ENCODE results near the gene RBM19.

RBM19 gene

DNA sequence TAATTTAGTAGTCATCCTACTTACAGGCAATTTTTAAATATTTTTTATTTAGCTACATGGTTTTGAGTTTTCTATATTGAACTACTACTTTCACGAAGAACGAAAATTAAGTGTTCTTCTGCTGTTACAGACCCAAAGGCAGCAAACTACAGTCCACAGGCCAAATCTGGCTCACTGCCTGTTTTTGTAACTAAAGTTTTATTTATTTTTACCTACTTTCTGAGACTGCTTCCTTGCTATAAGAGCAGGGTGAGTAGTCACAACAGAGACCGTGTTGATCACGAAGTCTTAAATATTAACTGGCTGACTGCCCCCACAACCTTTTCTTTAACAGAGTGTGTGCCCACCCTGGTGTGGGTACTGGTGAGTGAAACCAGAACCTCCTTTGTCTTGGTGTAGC is 11.6 kb downstream of the RBM19 start:
- DNase-seq (ENCODE audit: low spot score), result no peak

DNA sequence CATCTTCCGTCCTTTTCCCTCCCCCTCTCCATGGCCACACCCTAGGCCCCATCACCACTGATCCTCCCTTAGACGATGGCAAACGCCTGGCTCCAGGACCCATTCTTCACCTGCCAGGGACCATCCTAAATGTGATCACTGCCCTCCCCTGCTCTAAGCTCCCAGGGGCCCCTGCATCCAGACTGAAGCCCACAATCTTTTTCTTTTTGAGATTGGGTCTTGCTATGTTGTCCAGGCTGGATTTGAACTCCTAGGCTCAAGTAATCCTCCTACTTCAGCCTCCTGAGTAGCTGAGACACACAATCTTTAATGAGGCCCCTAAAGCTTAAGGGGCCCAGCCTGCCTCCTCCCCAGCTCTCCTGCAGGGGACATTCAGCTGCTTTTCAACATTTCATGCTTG is 15.3 kb downstream of the RBM19 start:
- DNase-seq (ENCODE audit: low spot score), result no peak

DNA sequence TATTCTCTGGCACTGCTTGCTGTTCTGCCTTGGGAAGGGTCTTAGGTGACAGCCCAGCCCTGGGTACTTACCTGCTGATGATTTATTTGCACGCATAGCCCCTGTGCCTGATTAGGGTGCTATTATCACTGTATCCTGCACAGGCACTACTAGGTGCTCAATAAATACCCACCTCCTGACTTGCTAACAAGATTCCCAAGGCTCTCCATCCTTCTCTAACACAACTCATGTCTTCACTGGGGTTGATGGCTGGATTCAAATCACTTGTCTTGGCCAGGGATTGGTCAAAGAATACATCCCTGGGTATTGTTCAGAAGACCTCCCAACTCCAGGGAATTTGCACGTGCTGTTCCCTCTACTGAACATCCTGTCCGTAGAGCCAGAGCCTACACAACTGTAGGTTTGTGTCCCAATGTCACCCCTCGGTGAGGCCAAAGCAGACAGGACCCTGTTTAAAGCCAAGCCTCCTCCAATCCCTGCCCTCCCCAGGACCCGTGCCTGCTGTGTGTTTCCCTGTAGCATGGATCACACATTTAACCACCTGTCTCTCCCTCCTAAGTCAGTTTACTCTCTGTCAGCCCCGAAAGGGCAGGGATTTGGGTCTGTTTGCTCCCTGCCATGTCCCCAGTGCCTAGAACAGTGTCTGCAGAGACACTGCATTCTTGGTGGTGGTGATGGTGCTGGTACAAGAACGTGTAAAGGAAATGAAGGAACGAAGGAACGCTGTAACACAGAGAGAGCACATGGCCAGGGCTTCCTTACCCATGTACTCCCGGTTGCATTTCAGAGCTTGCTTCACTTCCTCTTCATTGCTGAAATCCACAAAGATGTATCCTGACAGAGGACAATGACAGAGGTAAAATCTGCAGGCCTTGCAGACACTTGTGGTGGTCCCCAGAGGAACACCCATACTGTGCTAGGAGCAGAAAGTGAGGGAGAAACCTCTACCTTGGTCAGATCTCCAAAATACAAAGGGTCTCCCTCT is 16.5 kb downstream of the RBM19 start:
- DNase-seq (ENCODE audit: low spot score), result no peak

DNA sequence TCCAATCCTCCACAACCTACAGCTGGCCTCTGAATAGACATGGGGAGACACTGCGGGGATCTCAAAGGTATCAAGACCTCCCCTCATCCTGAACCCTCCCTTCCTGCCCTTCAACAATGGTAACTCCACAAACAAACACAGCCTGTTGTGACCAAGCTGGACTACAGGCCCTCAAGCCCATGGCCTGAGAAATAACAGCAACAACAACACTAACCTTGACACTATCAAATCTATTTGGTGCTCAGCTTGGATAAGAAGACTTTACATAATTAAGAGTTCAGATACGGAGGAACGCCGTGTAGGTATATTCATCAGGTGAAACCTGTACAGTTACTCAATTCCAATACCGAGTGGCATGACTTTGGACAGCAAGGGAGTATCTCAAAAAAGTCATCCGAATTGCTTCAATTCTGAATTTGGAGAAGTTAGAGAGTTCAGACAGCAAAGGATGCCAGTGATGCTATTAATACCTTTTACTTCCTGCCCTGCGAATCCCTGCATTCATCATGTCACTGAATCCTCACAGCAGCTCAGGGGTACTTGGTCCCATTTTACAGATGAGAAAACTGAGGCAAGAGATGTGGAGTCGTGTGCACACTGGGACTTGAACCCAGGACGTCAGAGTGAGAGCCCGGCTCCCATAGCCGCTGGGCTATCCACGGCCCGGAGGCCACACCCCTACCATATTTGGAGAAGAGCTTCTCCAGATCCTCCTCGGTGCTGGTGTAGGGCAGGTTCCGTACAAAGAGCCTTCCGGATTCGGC is 17.8 kb downstream of the RBM19 start:
- DNase-seq (ENCODE audit: low spot score), result no peak

DNA sequence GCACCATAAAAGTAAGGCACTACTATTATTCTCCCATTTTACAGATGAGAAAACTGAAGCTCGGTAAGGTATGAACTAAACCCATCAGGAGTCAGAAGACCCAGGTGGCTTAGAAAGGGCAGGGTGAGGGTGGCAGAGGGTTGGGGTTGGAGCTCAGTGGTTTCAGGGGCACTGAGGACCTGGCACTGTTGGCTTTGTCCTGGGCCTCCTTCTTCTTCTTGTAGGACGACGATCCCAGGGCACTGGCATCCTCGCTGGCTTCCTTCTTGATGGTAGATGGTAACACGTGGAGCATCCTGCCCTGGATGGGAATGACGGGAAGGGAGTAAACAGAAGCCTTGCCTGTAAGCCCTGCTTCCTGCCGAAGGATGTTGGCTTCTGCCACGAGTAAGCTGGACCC is 19.9 kb downstream of the RBM19 start:
- DNase-seq (ENCODE audit: low spot score), result no peak

DNA sequence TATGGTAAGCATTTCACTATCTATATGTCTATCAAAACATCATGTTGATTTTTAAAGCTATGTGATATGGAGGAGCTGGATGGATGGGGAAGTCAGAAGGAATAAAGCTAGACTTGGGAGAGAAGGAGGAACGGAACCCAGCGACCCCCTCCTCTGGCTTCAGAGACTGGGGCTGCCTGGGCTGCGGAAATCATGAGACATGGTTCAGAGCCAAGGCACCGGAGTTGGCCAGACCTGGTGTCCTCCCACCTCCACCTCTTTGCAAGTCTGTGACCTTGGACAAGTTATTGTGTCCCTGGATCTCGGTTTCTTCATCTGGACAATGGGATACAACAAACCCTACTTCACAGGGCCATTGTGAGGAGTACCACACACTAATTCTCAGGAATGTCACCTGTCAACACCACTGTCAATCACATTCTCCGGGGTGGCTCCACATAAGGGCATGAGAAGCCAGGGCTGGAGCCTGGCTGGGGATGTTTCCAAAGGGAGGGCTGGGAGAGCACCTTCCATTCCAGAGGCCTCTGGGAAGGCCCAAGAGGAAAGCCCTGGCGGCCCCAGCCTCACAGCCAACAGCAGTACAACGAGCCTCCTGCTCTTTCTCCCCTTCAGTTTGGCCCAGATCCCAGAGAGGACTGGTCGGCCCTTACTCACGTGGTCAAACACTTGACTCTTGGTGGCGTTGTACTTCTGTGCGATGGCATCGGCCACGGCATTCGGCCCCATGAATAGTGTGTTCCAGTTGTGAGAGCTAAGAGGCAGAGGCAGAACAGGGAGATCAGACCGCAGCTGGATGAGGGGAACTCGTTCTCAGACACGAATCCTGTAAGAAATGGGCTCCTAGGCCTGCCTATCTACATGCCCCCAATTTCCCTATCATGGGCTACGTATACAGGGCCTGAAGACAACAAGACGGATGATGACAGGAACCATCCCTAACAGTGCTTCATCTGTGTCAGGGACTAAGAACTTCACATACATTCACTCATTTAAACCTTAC is 20.7 kb downstream of the RBM19 start:
- DNase-seq (ENCODE audit: low spot score), result no peak

DNA sequence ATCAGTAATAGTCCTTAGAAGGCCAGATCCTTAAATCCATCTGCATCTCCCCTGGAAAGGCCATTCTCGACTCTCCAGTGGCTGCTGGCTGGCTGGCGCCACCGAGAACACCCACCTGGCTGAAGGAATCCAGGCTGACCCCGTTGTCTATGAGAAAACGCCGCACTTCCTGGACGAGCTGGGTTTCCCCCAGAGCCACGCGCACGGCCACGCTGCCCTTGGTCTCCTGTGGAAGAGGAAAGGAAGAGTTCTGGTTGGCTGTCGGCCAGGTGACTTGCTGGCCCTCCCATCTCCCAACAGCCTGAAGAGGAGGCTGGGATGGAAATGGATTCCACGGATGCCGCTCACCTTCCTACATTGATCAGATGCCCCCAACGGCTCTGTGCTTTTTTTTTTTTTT is 23.9 kb downstream of the RBM19 start:
- no peak for DNase-seq (ENCODE audit: low spot score)

DNA sequence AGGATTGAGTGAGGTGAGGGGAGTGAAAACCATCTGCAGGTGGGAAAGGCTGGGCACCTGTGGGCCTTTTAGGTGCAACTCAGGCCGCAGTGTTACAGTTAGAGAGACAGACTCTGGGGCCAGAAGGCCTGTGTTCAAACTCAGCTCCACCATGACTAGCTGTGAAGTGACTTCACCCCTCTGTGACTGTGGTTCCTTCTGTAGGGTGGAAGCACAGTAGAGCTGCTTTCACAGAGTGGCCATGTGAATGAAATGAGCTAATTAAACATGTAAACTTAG is 25.0 kb downstream of the RBM19 start:
- no peak for DNase-seq (ENCODE audit: low spot score)

DNA sequence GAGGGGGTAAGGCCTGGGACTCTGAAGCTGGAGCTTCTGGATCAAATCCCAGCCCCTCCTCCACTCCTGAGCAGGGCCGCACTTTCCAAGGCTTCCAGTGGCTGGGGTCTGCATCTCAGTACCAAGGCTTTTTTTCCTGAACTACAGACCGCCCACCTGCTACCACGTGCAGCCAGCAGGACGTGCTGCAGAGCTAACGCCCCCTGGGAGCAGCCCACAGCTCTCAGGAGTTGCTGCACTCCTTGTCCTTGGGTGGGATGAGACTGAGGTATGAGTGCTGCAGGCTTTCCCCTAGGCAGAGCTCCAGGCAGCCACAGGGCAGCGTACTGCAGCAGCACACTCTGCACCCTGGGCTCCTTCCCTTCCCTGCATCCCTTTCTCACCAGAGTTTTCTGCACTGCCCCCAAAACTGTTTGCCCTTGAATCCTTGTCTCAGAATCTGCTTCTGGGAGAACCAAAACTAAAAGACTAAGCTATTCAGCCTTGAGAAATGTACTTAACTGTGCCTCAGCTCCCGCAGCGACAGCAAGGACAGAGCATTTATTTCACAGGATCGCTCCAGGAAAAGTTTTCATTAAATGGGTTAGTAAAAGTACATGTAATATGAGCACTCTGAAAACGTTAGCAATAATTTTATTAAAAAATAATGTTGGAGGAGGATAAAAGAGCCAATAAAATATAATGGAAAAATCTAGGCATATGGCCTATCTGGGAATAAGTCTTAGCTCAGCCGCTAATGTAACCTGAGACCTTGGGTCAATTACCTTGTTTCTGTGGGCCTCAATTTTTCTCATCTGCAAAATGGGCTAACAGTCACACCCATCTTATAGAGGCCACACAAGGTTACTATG is 25.5 kb downstream of the RBM19 start:
- DNase-seq (ENCODE audit: low spot score), result no peak

DNA sequence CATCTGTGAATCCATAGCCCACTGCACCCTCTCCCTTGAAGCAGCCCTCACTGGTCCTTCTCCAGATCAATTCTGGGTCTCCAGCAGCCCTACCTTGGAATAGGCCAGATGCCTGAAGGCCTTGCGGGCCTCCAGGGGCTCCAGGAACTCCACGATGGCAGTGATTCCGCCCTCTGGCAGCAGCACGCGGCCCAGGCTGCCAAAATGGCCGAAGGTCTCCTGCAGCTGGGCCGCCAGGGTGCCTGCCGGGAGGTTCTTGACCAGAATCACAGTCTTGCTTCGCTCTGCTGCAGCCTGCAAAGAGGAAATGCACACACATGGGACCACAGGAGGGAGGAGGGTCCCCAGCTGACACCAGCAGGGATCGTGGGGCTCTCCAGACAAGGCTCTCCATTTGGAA is 26.3 kb downstream of the RBM19 start:
- no peak for DNase-seq (ENCODE audit: low spot score)

DNA sequence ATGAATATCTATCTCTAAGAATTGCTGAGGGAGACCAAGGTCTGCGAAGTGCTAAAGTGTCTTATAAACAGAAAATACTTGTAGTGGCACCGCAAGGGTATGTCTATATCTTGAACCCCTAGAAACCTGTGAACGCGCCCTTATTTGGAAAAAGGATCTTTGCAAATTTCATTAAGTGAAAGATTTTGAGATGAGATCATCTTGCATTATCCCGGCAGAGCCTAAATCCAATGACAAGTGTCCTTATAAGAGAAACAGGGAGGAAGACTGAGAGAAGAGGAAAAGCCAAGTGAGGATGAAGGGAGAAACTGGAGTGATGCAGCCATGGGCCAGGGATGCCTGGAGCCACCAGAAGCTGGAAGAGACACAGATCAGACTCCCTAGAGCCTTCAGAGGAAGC is 27.7 kb downstream of the RBM19 start:
- no peak for DNase-seq (ENCODE audit: low spot score)

DNA sequence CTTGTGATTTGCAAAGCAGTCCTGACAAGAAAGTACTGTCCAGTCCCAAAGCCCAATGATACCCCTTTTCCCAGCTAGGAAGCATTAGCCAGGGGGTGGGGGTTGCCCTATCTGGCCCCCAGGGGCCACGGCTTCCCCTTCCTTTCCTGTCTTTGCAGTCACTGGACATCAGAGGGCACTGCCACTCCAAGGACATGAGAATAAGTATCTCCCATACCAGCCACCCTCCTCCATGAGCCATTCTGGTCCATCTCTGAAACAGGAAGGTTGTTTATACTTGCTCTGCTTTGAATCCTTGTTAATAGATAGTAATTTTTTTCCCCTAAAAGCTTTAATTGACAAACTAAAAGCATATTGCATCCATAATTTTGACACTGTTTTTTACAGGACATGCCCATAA is 29.7 kb downstream of the RBM19 start:
- DNase-seq (ENCODE audit: low spot score), result no peak

DNA sequence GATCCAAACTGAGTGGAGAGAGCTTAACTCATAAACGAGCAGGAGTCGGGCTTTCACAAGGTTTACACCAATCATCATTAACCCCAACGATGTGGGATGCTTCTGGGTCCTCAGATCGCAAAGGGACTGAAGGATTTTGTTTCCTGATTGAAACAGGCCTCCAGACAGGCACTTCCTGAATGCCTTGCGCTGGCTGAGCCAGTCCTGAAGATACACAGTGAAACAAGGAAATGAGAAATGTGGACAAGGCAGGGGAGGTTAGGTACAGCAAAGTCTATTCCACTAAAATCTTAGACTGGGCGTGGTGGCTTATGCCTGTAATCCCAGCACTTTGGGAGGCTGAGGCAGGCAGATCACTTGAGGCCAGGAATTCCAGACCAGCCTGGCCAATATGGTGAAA is 30.7 kb downstream of the RBM19 start:
- no peak for DNase-seq (ENCODE audit: low spot score)

DNA sequence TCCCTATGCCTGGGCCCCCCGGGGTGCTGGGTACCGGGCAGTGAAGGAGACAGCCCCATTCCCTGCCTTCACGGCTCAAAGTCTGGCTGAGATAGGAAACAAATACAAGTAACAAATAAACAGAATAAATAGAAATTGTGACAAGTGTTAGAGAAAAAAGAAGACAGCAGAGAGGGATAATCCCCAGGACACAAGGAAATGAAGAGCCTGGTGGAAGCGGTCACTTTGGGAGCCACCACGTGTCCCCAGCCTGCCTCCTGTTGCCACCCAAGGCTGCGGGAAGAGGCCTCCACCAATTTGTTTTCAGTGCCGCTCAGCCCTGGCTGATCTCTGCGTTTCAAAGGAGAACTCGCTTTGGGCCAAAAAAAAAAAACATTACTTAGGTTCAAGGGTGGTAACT is 31.2 kb downstream of the RBM19 start:
- no peak for DNase-seq (ENCODE audit: low spot score)

DNA sequence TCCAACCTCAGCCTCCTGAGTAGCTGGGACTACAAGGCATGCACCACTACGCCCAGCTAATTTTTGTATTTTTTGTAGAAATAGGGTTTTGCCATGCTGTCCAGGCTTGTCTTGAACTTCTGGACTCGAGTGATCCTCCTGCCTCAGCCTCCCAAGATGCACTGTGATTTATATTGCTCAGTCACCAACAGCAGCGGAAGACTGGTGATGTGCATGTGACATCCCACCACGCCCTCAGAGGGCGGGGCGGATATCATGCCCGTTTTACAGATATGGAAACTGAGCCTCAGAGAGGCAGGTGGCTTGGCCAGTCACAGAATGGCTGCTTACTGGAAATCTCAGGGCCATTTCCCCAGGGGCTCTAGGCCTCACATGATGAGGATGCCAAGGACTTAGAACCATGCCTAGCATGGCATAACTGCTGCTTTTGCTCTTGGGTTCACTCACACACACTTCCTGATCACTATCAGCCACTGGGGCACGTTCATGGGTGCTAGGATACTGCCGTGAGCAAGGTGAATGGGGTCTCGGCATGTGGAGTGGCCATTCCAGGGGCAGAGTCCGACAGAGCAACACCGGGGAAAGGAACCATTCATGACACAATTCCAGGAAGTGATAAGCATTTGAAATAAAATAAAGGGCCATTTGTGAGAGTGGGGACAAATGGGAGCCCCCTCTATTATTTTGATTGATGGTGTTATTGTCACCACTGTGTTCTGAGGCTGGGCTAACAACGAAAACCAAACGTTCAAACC is 31.9 kb downstream of the RBM19 start:
- DNase-seq (ENCODE audit: low spot score), result no peak

DNA sequence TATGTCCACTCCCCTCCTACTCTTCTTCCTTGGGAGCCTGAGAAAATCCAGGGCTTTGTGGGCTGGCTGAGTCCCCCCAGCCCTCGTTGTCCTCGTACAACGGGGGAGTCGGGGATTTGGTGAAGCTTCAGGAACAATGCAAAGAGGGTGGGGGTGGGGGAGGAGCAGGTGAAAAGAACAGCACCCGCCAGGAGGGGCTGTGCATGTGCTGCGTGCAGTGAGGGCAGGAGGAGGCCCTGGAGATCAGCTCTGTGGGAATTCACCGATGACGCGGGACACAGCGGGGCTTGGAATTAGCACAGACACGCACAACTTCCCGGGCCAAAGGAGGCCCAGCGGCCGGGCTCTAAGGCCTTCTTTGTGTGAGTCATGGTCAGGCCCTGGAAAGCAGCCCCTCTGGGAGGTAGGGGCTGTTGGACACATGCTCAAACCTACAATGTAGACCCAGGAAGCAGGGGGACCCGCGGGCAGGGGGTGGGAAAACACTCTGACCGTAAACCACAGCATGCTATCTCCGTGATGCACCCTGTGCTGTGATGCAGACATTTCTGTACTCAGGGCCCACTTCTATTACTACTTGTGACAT is 32.8 kb downstream of the RBM19 start:
- peak; percentile 35 for DNase-seq (ENCODE audit: low spot score)

DNA sequence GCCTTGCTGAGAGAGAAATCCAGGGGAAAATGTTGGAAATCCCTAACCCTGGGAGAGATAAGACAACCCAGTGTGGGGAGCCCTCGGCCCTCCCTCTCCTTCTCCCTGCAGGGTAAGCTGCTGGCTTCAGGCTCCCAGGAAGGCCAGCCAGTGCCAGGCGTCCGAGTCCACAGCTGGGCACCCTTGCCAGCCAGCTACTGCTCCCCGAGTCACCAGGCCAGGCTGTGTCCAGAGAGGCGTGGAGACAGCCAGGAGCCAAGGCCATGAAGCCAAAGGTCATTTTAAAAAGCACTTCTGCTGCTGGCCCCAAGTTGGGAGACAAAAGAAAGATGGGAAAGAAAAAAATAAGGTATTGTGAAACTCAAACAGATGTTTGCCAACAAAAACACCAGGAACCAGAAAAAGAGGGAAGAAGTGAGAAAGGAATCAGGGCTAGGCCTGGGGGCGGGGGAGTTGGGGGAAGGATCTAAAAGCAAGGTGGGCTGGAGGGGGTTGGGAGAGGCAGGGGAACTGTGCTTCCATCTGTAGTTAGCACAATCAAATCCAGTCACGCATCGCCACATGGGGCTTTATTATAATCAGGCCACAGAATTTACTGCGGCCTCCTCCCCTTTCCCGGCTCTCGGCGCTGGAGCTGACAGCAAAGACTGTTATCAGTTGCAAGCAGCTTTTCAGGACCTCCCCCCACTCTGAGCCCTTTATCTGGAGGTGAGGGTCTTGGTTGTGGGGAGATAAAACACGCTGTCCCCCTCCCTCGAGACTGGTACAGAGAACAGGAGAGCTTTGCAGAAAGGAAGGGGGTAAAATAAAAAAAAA is 33.5 kb downstream of the RBM19 start:
- DNase-seq (ENCODE audit: low spot score), result peak; percentile 91

DNA sequence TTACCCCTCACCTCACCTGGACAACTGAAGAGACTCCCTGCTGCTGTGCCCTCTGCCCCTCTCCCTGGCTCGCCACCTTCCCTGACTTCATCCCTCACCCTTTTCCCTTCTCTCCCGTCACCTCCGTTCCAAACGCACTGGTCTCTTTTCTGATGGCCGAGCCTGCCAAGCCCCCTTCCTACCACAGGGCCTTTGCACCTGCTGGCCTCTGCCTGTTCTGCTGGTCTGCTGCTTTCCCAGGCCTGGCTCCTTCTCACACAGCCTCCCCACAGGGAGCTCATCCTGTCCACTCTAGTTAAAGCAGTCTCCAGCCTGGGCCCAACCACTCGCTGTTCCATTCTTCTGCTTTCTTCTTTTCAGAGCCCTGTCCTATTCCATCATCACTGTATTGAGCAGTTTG is 34.6 kb downstream of the RBM19 start:
- DNase-seq (ENCODE audit: low spot score), result no peak

DNA sequence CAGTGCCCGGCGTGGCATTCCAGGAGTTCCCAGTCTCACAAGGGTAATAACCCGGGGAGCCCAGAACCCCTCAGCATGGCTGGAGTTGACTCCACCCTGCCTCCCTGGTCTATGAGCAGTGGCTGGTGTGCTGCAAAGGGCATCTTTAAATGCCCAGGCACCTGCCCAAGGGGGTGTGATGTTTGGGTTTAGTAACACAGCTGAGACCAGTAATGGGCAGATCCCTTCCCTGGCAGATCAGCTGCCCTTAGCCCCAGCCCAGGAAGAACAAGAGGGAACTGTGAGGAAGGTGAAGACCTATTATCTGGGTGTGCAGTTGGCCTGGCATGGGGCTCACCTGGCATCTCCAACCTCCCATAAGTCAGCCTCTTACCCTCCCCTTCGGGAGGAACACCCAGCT is 35.9 kb downstream of the RBM19 start:
- no peak for DNase-seq (ENCODE audit: low spot score)

Measured in Ammon's horn (tissue), 1 donor.